ENCODE results near the gene FXN.

The FXN gene

GRCh38 chr9:69115621-69116020 lies 80.1 kb downstream of the FXN start:
- Histone ChIP-seq H3K9me3 (ENCODE audit: low read length) (no peaks in the 10 kb centered on the region), H2AFZ (ENCODE audit: low read length) (no peak overlapping the region), H3K4me3 (ENCODE audit: low read depth, low read length, poor library complexity, severe bottlenecking) (no peak overlapping the region), H4K20me1 (ENCODE audit: insufficient read depth, low read length) (no peaks in the 10 kb centered on the region), H3K4me1 (ENCODE audit: insufficient read depth, low read length, severe bottlenecking) (peaks cover 7% of the 10 kb centered on the region), H3K27ac (ENCODE audit: low read depth, low read length, poor library complexity, severe bottlenecking) (no peak overlapping the region), H3F3A (ENCODE audit: insufficient read depth, low read length) (no peaks in the 10 kb centered on the region), H3K4me2 (ENCODE audit: low read length) (no peak overlapping the region), H3K9ac (ENCODE audit: low read length) (no peak overlapping the region), H3K79me2 (ENCODE audit: insufficient read depth, low read length) (no peaks in the 10 kb centered on the region), H3K9me2 (ENCODE audit: low read depth, low read length) (no peaks in the 10 kb centered on the region), H3K27me3 (ENCODE audit: insufficient read depth, low read length) (no peaks in the 10 kb centered on the region), H3K36me3 (ENCODE audit: insufficient read depth, low read length) (no peaks in the 10 kb centered on the region)
- no peak for TF ChIP-seq EZH2 (IDR thresholded peaks at IDR 0.05; ENCODE audit: borderline replicate concordance, low read length)
- TF ChIP-seq CTCF (IDR thresholded peaks at IDR 0.05; ENCODE audit: low read length): no peak

- H3K4me3 ChIP-seq (ENCODE audit: low read depth, low read length, poor library complexity, severe bottlenecking): no peak overlapping the region
- TF ChIP-seq EZH2 (IDR thresholded peaks at IDR 0.05; ENCODE audit: borderline replicate concordance, low read length) (no peak), CTCF (IDR thresholded peaks at IDR 0.05; ENCODE audit: low read length) (no peak)
Measured at GRCh38 chr9:69118656-69119055, 83.1 kb downstream of the FXN start.

GRCh38 chr9:69120380-69121154 lies 85.0 kb downstream of the FXN start:
- no peaks in the 10 kb centered on the region for H3K79me2 ChIP-seq (ENCODE audit: insufficient read depth, low read length)
- H3K27me3 ChIP-seq (ENCODE audit: insufficient read depth, low read length): no peaks in the 10 kb centered on the region
- TF ChIP-seq EZH2 (IDR thresholded peaks at IDR 0.05; ENCODE audit: borderline replicate concordance, low read length) (no peak), CTCF (IDR thresholded peaks at IDR 0.05; ENCODE audit: low read length) (no peak)
- H3K27ac ChIP-seq (ENCODE audit: low read depth, low read length, poor library complexity, severe bottlenecking): peak overlapping the region; percentile 82
- peak overlapping the region; percentile 62 for H3K4me3 ChIP-seq (ENCODE audit: low read depth, low read length, poor library complexity, severe bottlenecking)
- peaks cover 23% of the 10 kb centered on the region for H3K4me1 ChIP-seq (ENCODE audit: insufficient read depth, low read length, severe bottlenecking)
- H4K20me1 ChIP-seq (ENCODE audit: insufficient read depth, low read length): no peaks in the 10 kb centered on the region
- no peaks in the 10 kb centered on the region for H3K9me3 ChIP-seq (ENCODE audit: low read length)
- no peaks in the 10 kb centered on the region for H3K36me3 ChIP-seq (ENCODE audit: insufficient read depth, low read length)
- H3K9me2 ChIP-seq (ENCODE audit: low read depth, low read length): no peaks in the 10 kb centered on the region
- peak overlapping the region; percentile 79 for H3K4me2 ChIP-seq (ENCODE audit: low read length)
- no peak overlapping the region for H2AFZ ChIP-seq (ENCODE audit: low read length)
- no peaks in the 10 kb centered on the region for H3F3A ChIP-seq (ENCODE audit: insufficient read depth, low read length)
- H3K9ac ChIP-seq (ENCODE audit: low read length): peak overlapping the region; percentile 67

More at GRCh38 chr9:69118656-69119055, 83.1 kb downstream of the FXN start:
- Histone ChIP-seq H3K9me3 (ENCODE audit: low read length) (no peaks in the 10 kb centered on the region), H3K27ac (ENCODE audit: low read depth, low read length, poor library complexity, severe bottlenecking) (no peak overlapping the region), H3K36me3 (ENCODE audit: insufficient read depth, low read length) (no peaks in the 10 kb centered on the region), H3K4me2 (ENCODE audit: low read length) (no peak overlapping the region), H3K4me1 (ENCODE audit: insufficient read depth, low read length, severe bottlenecking) (peaks cover 23% of the 10 kb centered on the region), H4K20me1 (ENCODE audit: insufficient read depth, low read length) (no peaks in the 10 kb centered on the region), H3K27me3 (ENCODE audit: insufficient read depth, low read length) (no peaks in the 10 kb centered on the region), H3K79me2 (ENCODE audit: insufficient read depth, low read length) (no peaks in the 10 kb centered on the region), H3F3A (ENCODE audit: insufficient read depth, low read length) (no peaks in the 10 kb centered on the region), H3K9ac (ENCODE audit: low read length) (no peak overlapping the region), H2AFZ (ENCODE audit: low read length) (no peak overlapping the region), H3K9me2 (ENCODE audit: low read depth, low read length) (no peaks in the 10 kb centered on the region)
